ENCODE data around the gene TMEM39A.

DNA sequence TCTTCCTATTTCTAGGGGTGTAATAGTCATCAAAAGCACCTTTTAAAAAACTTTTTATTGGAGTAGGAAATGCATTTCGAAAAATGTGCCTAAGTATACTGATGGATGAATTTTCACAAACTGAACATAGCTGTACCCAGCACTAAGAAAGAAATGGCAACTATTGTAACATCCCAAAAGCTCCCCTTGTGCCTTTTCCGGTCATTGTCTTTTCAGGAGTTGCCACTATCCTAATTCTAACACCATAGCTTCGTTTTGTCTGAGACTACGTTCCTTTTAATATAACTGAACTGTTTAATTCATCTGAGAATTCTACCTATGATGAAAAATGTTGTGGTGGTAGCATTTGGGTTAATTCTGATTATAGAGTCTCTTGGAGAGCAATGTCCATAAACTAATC lies 36.9 kb upstream of the TMEM39A start:
- TF ChIP-seq, protein P1, sequence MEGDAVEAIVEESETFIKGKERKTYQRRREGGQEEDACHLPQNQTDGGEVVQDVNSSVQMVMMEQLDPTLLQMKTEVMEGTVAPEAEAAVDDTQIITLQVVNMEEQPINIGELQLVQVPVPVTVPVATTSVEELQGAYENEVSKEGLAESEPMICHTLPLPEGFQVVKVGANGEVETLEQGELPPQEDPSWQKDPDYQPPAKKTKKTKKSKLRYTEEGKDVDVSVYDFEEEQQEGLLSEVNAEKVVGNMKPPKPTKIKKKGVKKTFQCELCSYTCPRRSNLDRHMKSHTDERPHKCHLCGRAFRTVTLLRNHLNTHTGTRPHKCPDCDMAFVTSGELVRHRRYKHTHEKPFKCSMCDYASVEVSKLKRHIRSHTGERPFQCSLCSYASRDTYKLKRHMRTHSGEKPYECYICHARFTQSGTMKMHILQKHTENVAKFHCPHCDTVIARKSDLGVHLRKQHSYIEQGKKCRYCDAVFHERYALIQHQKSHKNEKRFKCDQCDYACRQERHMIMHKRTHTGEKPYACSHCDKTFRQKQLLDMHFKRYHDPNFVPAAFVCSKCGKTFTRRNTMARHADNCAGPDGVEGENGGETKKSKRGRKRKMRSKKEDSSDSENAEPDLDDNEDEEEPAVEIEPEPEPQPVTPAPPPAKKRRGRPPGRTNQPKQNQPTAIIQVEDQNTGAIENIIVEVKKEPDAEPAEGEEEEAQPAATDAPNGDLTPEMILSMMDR (conservative IDR thresholded peaks at IDR 0.05): no peak
- TF ChIP-seq EZH2 (IDR thresholded peaks at IDR 0.05; ENCODE audit: low read depth): no peak

Measured in PC-9 (cell line).